ENCODE measurements around the gene R3HDM2.
"Not testable (repeated sequence)": the region's sequence is repeated elsewhere in the genome, so short reads cannot be mapped to it uniquely, and the experiment has no call there.

The R3HDM2 gene

DNA sequence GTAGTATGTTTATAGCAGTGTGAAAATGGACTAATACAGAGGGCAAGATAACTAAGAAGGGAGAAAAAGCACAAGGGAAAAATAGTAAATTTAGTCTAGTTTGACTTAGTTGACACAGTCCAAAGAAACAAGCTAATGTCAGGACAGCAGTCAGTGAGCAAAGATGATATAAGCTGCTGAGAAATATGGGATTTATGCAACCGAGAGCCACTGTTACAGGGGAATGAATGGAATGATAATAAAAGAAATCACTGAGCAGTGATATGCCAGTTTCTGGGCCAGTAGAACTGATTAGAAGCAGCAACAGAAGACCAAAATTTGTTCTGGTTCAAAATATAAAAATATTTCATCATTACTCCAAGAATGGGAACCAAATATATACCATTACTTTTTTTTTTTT, 60.1 kb downstream of the R3HDM2 start:
- no peak for DNase-seq

- no peak for DNase-seq
Measured at GRCh38 chr12:57370072-57370471, 60.8 kb downstream of the R3HDM2 start.

- DNase-seq = no peak
Measured at GRCh38 chr12:57369202-57369601, 61.6 kb downstream of the R3HDM2 start.

DNA sequence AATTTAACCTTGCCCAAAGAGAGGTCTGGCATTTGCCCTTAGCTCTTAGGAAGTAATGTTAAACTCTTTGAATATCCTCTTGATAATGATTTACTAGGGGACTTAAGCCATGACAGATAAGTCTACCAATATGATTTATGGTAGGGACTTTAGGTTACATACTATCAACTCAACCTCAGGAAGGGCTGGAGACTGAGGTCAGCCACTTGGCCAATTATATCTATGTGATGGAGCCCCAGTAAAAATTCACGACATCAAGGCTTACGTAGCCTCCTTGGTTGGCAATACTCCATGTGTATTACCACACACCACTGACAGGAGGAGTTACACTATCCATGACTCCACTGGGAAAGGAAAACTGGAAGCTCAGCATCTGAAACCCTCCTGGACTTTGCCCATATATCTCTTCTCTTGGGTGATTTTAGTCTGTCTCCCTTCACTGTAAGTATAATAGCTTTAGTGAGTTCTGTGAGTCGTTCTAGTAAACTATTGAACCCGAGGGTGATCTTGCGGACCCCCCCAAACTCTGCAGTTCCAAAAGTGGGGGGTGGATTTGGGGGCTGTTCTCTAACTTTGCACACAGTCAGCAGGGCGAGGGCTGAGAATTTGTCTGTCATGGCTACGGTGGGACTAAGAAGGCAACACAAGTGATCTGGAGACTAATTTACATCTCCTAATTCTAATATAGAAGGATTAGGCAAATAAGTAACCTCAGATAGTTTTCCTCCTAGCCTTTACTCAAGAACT, 62.3 kb downstream of the R3HDM2 start:
- DNase-seq = no peak

DNA sequence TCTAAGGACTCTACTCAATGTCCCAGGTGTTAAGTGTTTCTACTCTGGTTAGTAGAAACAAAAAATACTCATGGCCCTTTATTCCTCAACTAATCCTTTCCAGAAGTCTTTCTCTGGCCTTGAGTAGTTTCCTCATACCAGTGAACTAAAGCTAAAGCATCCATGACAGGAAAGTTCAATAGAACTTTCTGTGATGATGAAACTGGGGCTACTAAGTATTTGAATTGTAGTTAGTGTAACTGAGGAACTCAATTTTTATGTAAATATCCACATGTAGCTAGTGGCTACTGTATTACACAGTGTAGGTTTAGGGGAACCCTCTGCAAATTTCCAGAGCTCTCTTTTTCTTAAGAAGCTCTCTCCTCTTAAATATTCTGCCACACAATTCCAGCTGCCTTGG, 63.7 kb downstream of the R3HDM2 start:
- DNase-seq = no peak

GRCh38 chr12:57366315-57366714, 64.5 kb downstream of the R3HDM2 start:
- DNase-seq = no peak

GRCh38 chr12:57364156-57364555, 66.7 kb downstream of the R3HDM2 start:
- not testable (repeated sequence) for DNase-seq

GRCh38 chr12:57360468-57360867, 70.4 kb downstream of the R3HDM2 start:
- no peak for DNase-seq

GRCh38 chr12:57358646-57359045, 72.2 kb downstream of the R3HDM2 start:
- DNase-seq = no peak

DNA sequence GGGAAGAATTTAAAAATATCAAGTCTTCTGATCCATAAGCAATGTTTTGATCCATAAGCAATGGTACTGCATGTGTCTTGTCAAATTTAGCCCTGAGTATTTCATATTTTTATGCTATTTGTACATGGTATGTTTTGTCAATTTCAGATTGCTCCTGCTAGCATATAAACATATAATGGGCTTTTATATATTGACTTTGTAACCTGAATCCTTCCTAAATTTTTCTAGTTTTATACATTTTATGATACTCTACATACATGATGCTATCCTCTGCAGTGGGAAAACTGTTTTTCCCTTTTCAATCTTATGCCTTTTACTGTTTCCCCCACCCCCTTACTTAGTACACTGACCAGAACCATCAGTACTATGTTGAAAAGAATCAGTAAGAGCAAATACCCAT, 75.1 kb downstream of the R3HDM2 start:
- no peak for DNase-seq

- no peak for DNase-seq
Measured at GRCh38 chr12:57352166-57352565, 78.7 kb downstream of the R3HDM2 start.

GRCh38 chr12:57347284-57347683, 83.6 kb downstream of the R3HDM2 start:
- no peak for DNase-seq

GRCh38 chr12:57343703-57344378, 87.0 kb downstream of the R3HDM2 start:
- DNase-seq = no peak

- DNase-seq = no peak
Measured at GRCh38 chr12:57342207-57342691, 88.6 kb downstream of the R3HDM2 start.

GRCh38 chr12:57341275-57341990, 89.4 kb downstream of the R3HDM2 start:
- DNase-seq = no peak

DNA sequence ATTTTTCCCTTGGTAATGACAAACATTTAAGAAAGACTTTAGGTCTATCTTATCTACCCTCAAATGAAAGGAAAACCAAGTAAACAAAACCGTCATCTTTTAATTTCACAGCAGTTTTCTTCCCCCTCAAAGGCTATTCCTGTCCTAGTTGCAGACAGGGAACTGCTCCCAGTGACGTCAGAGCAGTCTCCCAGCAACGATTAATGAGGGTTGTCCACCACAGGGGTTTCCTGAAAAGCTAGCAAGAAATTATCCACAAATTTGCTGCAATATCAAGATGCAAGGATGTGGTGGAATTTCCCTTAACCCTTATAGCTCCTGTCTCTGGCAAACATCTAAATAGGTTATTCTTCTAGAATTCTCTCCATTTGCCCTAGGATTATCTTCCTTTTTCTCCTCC, 90.7 kb downstream of the R3HDM2 start:
- DNase-seq = no peak

DNA sequence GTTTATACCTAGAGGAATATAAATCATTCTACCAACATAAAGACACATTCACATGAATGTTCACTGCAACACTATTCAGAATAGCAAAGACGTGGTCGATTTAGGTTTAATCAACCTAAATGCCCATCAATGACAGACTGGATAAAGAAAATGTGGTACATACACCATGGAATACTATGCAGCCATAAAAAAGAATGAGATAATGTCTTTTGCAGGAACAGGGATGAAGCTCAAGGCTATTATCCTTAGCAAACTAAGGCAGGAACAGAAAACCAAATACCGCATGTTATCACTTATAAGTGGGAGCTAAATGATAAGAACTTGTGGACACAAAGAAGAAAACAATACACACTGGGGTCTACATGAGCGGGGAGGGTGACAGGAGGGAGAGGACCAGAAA, 94.5 kb downstream of the R3HDM2 start:
- not testable (repeated sequence) for DNase-seq

GRCh38 chr12:57334219-57334618, 96.6 kb downstream of the R3HDM2 start:
- DNase-seq = no peak

GRCh38 chr12:57332646-57333312, 98.1 kb downstream of the R3HDM2 start:
- DNase-seq = no peak

GRCh38 chr12:57330992-57331391, 99.9 kb downstream of the R3HDM2 start:
- no peak for DNase-seq

DNA sequence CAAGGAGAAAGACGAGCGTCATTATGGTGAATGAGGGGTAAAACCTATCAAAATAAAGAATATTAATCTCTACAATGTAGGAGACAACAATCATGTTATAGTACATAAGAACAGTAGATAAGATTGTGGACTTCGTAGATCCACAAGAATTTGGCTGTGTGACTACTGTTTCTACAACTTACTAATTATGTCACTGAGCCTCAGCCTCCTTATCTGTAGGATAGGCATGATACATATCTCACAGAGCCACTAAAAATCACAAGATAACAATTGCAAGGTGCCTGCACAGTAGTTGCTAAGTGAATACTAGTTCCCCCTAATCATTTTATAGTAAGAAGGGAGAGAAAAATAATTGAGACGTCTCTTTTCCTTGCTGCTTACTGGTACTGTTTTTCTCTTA, 101.6 kb downstream of the R3HDM2 start:
- no peak for DNase-seq

GRCh38 chr12:57325395-57325794, 105.4 kb downstream of the R3HDM2 start:
- no peak for DNase-seq

DNA sequence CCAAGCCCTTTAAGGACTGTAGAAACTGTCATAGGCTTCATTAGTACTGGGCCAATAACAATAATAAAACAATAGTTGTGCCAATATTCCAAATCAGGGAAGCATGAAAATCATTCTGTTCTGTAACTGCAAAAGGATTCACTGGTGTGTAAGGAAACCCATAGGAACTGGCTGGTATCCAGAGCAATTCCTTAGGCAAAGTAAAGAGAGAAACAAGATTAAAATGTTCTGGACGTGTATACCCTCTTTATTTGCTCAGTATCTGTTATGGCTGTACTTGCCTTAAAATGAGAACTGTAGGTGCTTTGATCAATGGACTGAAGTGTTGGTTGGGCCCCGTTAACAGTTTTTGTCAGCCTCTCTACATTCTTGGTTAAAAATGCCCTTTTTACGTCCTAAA, 107.4 kb downstream of the R3HDM2 start:
- no peak for DNase-seq

Data from effector CD8-positive, alpha-beta T cell (primary cell).